Hepatocyte (in vitro differentiated cells): ENCODE data around the gene AKAP12.

ENCODE experiments used
- CTCF ChIP-seq: fragments of 200-600 bp; sonication (generic); IDR thresholded peaks from 2 replicates; pipeline ENCODE4 v1.5.1; 2016; ENCODE audit warnings: antibody characterized with exemption, mild to moderate bottlenecking; ENCODE audit not compliant: poor library complexity
- EZH2 ChIP-seq: fragments of 200-600 bp; sonication (generic); IDR thresholded peaks from 2 replicates; pipeline ENCODE4 v1.6.1; 2016; ENCODE audit warnings: antibody characterized with exemption, mild to moderate bottlenecking, borderline replicate concordance

GRCh38 chr6:151279891-151280290, 40.1 kb downstream of the AKAP12 start:
- no peak for TF ChIP-seq CTCF
- no peak for TF ChIP-seq EZH2
